ENCODE measurements around the gene DCLRE1B. TPM values are rescaled to one million over a fixed set of nuclear protein-coding genes. Genes with fewer than 3 reads are reported as not detected.

DCLRE1B gene
- total RNA-seq, 4 donors from 2014 or later = 3.5 to 7.2 (median 4.3) TPM

- no peak overlapping the region for H3K4me3 ChIP-seq
- H3K36me3 ChIP-seq = no peaks in the 10 kb centered on the region
- no peak for DNase-seq (ENCODE audit: low spot score in 2 of 2)
- H3K4me1 ChIP-seq = peaks cover 0 to 7% (median 0%) of the 10 kb centered on the region in 4 donors
- H3K9me3 ChIP-seq = no peaks in the 10 kb centered on the region
- TF ChIP-seq POLR2A (IDR thresholded peaks at IDR 0.05) (no peak), EP300 (IDR thresholded peaks at IDR 0.05) (no peak), CTCF (IDR thresholded peaks at IDR 0.05) (no peak)
- H3K27me3 ChIP-seq = no peaks in the 10 kb centered on the region
- WGBS, 2 donors = 71 to 85% methylated on average over 1 of the region's 1 CpG
- H3K27ac ChIP-seq = peak overlapping the region in 1 of 4 donors; percentile 4
Measured at GRCh38 chr1:113874012-113874879, 30.9 kb upstream of the DCLRE1B start.

GRCh38 chr1:113875714-113876113, 29.4 kb upstream of the DCLRE1B start:
- 90 to 93% methylated on average over 2 of the region's 2 CpGs for WGBS, 2 donors
- TF ChIP-seq CTCF (IDR thresholded peaks at IDR 0.05) = no peak
- Histone ChIP-seq H3K36me3 (peaks cover 0 to 7% (median 0%) of the 10 kb centered on the region in 3 donors), H3K4me1 (peaks cover 0 to 7% (median under 1%) of the 10 kb centered on the region in 4 donors), H3K4me3 (no peak overlapping the region), H3K27ac (no peak overlapping the region), H3K9me3 (no peaks in the 10 kb centered on the region), H3K27me3 (no peaks in the 10 kb centered on the region)
- no peak for DNase-seq (ENCODE audit: low spot score in 2 of 2)

GRCh38 chr1:113876176-113876575, 28.9 kb upstream of the DCLRE1B start:
- H3K9me3 ChIP-seq = no peaks in the 10 kb centered on the region
- H3K27me3 ChIP-seq = no peaks in the 10 kb centered on the region
- peaks cover 0 to 7% (median 0%) of the 10 kb centered on the region in 3 donors for H3K36me3 ChIP-seq
- peaks cover 0 to 7% (median 3%) of the 10 kb centered on the region in 4 donors for H3K4me1 ChIP-seq
- TF ChIP-seq CTCF (IDR thresholded peaks at IDR 0.05) (no peak), POLR2A (IDR thresholded peaks at IDR 0.05) (no peak), EP300 (IDR thresholded peaks at IDR 0.05) (no peak)
- WGBS, 2 donors = 84 to 89% methylated on average over 5 of the region's 5 CpGs
- H3K27ac ChIP-seq = no peak overlapping the region
- no peak for DNase-seq (ENCODE audit: low spot score in 2 of 2)
- no peak overlapping the region for H3K4me3 ChIP-seq

- H3K9me3 ChIP-seq = no peaks in the 10 kb centered on the region
- TF ChIP-seq CTCF (IDR thresholded peaks at IDR 0.05) (no peak), POLR2A (IDR thresholded peaks at IDR 0.05) (no peak), EP300 (IDR thresholded peaks at IDR 0.05) (no peak)
- WGBS, 2 donors = 88 to 94% methylated on average over 4 of the region's 4 CpGs
Measured at GRCh38 chr1:113879739-113880038, 25.4 kb upstream of the DCLRE1B start.

GRCh38 chr1:113881661-113882060, 23.5 kb upstream of the DCLRE1B start:
- H3K4me3 ChIP-seq = no peak overlapping the region
- no peaks in the 10 kb centered on the region for H3K9me3 ChIP-seq
- H3K4me1 ChIP-seq = peaks cover 0 to 6% (median 0%) of the 10 kb centered on the region in 4 donors
- DNase-seq (ENCODE audit: low spot score in 2 of 2) = no peak
- no peak overlapping the region for H3K27ac ChIP-seq
- no peak for TF ChIP-seq EP300 (IDR thresholded peaks at IDR 0.05)
- TF ChIP-seq POLR2A (IDR thresholded peaks at IDR 0.05) = no peak
- no peak for TF ChIP-seq CTCF (IDR thresholded peaks at IDR 0.05)
- WGBS, 2 donors = 93 to 95% methylated on average over 2 of the region's 2 CpGs
- no peaks in the 10 kb centered on the region for H3K27me3 ChIP-seq
- H3K36me3 ChIP-seq = peaks cover 0 to 11% (median 0%) of the 10 kb centered on the region in 3 donors

More at GRCh38 chr1:113879739-113880038, 25.4 kb upstream of the DCLRE1B start:
- peaks cover 0 to 6% (median 0%) of the 10 kb centered on the region in 4 donors for H3K4me1 ChIP-seq
- H3K27ac ChIP-seq = no peak overlapping the region
- H3K27me3 ChIP-seq = no peaks in the 10 kb centered on the region
- peaks cover 0 to 7% (median 0%) of the 10 kb centered on the region in 3 donors for H3K36me3 ChIP-seq
- no peak overlapping the region for H3K4me3 ChIP-seq
- DNase-seq (ENCODE audit: low spot score in 2 of 2) = no peak

Measured in tibial nerve (tissue), 4 donors.